Measurements from ENCODE around the gene VTN.

Gene VTN

DNA sequence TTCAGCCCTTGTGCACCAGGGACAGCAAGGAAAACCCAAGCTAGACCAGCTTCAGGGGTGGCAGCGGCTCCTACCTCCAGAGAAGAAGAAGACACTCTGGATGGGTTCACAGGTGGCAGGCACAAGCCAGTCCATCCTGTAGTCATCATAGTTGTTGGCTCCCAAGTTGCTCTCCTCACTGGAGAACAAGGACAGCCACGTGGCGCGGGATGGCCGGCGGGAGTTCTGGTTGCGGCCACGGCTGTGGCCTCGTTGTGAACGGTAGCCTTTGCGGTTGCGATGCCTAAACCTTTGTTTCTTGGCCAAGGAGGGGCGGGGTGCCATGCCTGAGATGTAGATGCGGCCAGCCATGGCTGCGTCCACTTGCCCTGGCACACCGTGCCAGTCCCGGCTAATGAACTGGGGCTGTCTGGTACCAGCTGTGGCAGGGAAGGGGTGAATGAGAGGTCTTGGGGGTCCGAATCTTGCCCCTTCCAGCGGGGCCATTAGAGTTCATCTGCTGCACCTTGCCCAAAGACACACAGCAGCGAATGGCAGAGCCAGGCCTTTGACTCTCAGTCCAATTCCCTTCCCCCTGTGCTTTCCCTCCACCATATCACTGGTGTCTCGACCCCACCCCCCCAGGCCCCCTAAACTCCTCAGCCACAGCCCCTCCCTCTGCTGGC, 2.3 kb downstream of the VTN start:
- H3K27ac ChIP-seq: no peak overlapping the region

DNA sequence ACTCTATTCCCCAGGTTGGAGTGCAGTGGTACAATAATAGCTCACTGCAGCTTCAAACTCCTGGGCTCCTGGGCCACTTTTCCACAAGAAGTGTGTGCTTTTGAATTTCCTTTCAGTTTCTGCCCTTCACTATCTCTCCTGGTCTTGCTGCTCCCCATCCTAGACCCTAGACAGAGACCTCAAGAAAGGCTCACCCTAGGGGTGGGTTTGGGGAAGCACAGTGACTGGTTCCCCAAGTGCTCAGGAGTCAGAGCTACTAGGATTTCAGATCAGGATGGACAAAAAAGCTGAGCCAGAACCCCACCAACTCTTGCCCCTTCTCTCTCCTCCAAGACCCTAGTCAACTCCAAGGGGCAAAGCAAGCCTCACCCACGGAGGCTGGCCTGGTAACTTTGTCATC, 3.5 kb downstream of the VTN start:
- TF ChIP-seq, protein P1, sequence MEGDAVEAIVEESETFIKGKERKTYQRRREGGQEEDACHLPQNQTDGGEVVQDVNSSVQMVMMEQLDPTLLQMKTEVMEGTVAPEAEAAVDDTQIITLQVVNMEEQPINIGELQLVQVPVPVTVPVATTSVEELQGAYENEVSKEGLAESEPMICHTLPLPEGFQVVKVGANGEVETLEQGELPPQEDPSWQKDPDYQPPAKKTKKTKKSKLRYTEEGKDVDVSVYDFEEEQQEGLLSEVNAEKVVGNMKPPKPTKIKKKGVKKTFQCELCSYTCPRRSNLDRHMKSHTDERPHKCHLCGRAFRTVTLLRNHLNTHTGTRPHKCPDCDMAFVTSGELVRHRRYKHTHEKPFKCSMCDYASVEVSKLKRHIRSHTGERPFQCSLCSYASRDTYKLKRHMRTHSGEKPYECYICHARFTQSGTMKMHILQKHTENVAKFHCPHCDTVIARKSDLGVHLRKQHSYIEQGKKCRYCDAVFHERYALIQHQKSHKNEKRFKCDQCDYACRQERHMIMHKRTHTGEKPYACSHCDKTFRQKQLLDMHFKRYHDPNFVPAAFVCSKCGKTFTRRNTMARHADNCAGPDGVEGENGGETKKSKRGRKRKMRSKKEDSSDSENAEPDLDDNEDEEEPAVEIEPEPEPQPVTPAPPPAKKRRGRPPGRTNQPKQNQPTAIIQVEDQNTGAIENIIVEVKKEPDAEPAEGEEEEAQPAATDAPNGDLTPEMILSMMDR (conservative IDR thresholded peaks at IDR 0.05): no peak
- H3K27ac ChIP-seq: no peak overlapping the region

More for the DNA sequence above, 2.3 kb downstream of the VTN start:
- TF ChIP-seq, protein P1 (conservative IDR thresholded peaks at IDR 0.05): no peak

DNA sequence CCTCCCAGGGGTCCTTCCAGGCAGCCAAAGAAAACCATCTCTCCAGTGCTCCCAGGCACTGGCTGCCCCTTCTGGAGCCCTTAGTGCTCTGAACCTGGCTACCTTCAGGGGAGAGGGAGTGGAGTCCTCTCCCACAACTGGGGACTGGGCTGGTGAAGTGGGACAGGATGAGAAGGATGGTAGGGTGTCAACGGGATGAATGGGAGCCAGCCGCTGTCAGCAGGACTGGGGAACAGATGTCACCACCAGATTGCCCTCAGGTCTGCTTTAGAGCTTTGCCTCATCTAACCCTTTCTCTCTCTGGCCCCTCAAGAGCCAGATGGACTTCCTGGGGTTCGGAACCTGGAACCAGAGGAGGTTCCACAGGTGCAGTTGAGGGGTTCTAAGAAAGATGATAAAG, 4.6 kb downstream of the VTN start:
- H3K27ac ChIP-seq: no peak overlapping the region
- TF ChIP-seq, protein P1 (conservative IDR thresholded peaks at IDR 0.05): no peak

DNA sequence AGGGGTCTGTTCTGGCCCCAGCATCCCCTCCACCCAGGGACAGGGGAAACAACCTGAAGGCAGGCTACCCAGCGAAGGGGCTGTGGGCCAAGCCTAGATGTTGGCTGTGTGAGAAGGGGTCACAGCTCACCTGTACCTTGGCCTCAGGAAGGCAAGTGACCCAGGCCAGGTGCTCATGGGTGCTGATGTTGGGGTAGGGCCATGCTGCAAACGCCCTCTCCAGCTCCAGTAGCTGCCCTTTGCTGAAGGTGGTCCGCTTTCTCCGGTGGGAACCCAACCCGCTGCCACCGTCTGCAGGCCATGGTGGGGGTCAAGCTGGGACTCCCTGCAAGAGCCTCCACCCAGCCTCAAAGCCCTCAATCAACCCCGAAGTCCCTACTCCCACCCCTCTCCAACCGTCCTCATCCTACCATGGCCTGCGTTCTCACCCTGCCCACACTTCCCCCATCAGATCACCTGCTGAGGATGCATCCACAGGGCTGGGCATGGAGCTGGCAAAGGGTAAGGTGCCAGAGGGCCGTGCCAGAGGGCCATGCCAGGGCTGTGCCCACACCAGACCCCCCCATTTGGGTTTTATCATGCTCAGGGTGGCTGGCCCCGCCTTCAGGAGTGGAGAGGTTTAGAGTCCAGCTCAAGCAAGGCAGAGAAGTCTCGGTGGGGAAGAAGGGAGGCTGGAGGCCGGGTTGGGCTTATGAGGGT, 5.3 kb downstream of the VTN start, which contains the start of gene SEBOX:
TSS of gene SEBOX (minus strand) at position 535 of the 699 bp plus-strand sequence. CDS start at position 487, 48 bp downstream.
- TF ChIP-seq, protein P1 (conservative IDR thresholded peaks at IDR 0.05): no peak
- H3K27ac ChIP-seq: no peak within 1 kb of the TSS

DNA sequence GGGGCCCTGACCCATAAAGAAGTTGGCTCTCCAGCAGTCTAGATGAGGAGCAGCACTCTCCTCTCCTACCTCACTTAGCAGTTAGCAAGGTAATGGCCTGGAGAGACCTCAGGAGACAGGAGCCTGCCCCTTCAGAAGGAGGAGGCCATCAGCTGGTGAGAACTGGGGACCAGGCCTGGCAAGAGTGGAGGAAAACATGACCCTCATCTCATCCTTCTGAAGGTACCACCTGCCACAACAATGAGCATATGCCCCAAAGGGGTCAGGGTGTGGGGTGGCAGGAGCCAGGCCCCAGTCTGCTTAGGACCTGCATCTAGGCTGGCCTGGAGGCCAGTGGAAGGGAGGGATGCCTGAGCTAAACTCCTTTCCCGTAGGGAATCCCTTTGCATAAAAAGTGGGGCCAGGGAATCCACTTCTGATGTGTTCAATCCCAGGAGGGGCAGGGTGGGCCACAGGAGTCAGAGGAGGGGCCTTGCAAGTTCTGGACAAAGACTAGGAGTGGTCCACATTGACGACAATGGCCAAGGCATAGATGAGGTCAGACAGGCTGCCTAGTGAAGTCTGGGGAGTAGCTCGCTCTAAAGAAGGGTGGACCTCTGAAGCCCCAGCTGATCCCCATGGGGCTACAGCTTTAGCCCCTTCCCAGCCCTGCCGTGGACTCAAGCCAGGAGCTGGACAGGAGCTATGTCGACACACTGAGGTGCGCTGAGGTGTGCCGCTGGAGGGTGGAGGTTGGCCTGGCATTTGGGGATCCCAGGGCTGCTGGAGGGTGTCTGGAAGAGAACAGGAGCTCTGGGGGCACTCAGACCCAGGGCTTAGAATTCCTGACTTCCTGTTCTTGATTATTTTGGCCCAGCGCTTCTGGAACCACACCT, 6.1 kb downstream of the VTN start:
- TF ChIP-seq, protein P1 (conservative IDR thresholded peaks at IDR 0.05): no peak
- no peak overlapping the region for H3K27ac ChIP-seq

DNA sequence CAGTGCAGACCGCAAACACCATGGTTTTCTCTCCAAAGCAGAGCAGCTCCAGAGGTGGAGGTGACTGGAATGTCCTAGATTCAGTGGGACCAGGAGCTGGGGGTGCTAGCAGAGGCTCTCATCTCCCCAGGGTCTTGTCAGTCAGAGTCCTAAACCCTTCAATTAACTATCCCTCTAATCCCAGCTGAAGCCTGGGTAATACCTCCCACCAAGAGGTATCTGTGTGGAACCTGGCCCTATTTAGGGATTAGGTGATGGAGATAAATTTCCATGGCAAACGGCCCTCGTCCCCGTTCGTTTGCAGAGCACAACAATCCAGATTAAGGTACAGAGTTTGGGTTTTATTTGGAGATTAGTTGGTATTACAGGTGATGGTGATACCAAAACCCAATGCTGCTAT, 6.9 kb downstream of the VTN start:
- H3K27ac ChIP-seq: no peak overlapping the region
- TF ChIP-seq, protein P1 (conservative IDR thresholded peaks at IDR 0.05): no peak

DNA sequence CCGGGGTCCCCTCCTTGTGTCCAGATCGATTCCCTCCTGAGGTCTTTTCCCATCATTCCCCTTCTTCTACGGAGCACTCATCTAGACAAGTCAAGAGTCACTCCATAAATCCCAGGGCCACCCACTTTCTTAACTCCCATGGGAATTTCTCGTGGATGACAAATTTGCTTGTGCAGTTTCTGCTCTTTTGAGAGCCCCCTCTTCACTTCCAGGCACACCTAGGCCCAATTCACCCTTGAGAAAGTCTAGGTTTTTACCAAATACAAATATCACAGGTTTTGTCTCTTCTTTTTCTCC, 12.3 kb downstream of the VTN start:
- peak overlapping the region; percentile 95 for H3K27ac ChIP-seq
- TF ChIP-seq, protein P1 (conservative IDR thresholded peaks at IDR 0.05): no peak

Measured in VCaP (cell line).